Caco-2 (cell line): ENCODE results near the gene WNK2. TPM values are rescaled to one million over a fixed set of nuclear protein-coding genes. Genes with fewer than 3 reads are reported as not detected.

Source experiments
- BruUV-seq: library from RNA; stranded (reverse); fragments of 400-500 nt; replicated peaks from 2 replicates; lab custom pipeline; 2021; lab: Mats Ljungman, UMichigan
- CTCF ChIA-PET: fragments of 300-600 bp; sonication (Branson Sonifier 250); formaldehyde crosslinking; loops from one replicate; lab custom pipeline; 2022; ENCODE audit warnings: antibody characterized with exemption; lab: Charles Lee
- POLR2A ChIA-PET: fragments of 300-600 bp; sonication (Branson Sonifier 250); formaldehyde crosslinking; loops from one replicate; lab custom pipeline; 2022; ENCODE audit warnings: antibody characterized with exemption; lab: Charles Lee
- DNase-seq, 2 experiments: peaks; one replicate each; pipeline versions ENCODE4 v3.0.0 to v3.0.0-alpha.2; 2020 to 2022
- H3K27me3 ChIP-seq: replicated peaks from 2 replicates; pipeline ENCODE4 v1.6.0; 2011; ENCODE audit warnings: low read length; ENCODE audit not compliant: control insufficient read depth, insufficient read depth
- H3K36me3 ChIP-seq: 2 replicates; pipeline ENCODE4 v1.5.1; 2011; ENCODE audit warnings: low read length; ENCODE audit not compliant: control insufficient read depth, insufficient read depth
- H3K4me1 ChIP-seq: fragments of 250-450 bp; sonication (Bioruptor Pico); 2 replicates; pipeline ENCODE4 v1.5.1; 2020; ENCODE audit warnings: mild to moderate bottlenecking
- H3K4me3 ChIP-seq: 2 replicates; pipeline ENCODE4 v1.5.1; 2011; ENCODE audit warnings: low read depth, mild to moderate bottlenecking, control low read depth, low read length
- H3K9me3 ChIP-seq: fragments of 250-450 bp; sonication (Bioruptor Pico); 2 replicates; pipeline ENCODE4 v1.5.1; 2020; ENCODE audit warnings: mild to moderate bottlenecking, moderate library complexity
- H3K27ac Mint-ChIP-seq: one replicate; pipeline ENCODE4 v1.8.0; 2022; ENCODE audit warnings: mixed read lengths; ENCODE audit not compliant: unreplicated experiment
- H3K27me3 Mint-ChIP-seq: one replicate; pipeline ENCODE4 v1.8.0; 2022; ENCODE audit warnings: mixed read lengths; ENCODE audit not compliant: insufficient read depth, unreplicated experiment
- H3K36me3 Mint-ChIP-seq: one replicate; pipeline ENCODE4 v1.8.0; 2022; ENCODE audit warnings: mild to moderate bottlenecking, mixed read lengths; ENCODE audit not compliant: insufficient read depth, unreplicated experiment
- H3K4me1 Mint-ChIP-seq: one replicate; pipeline ENCODE4 v1.8.0; 2022; ENCODE audit warnings: low read depth, mixed read lengths; ENCODE audit not compliant: unreplicated experiment
- H3K4me3 Mint-ChIP-seq: one replicate; pipeline ENCODE4 v1.8.0; 2022; ENCODE audit warnings: mild to moderate bottlenecking, moderate library complexity, mixed read lengths; ENCODE audit not compliant: unreplicated experiment
- H3K9me3 Mint-ChIP-seq: one replicate; pipeline ENCODE4 v1.8.0; 2022; ENCODE audit warnings: mixed read lengths; ENCODE audit not compliant: unreplicated experiment
- CTCF ChIP-seq, 2 experiments: fragments of 200-600 bp in 1 of 2; IDR thresholded peaks; 1 replicate in 1 of 2; 2 replicates in 1 of 2; pipeline versions ENCODE4 v1.5.1 to v1.8.0; 2011 to 2022; ENCODE audit warnings: antibody characterized with exemption in 1 of 2, control low read depth in 1 of 2, inconsistent platforms in 1 of 2, low read depth in 1 of 2, low read length in 1 of 2, mild to moderate bottlenecking in 1 of 2, moderate library complexity in 1 of 2; ENCODE audit not compliant: insufficient read depth in 1 of 2, severe bottlenecking in 1 of 2, unreplicated experiment in 1 of 2
- intact Hi-C: fragments of 100-400 bp; cut with micrococcal nuclease; formaldehyde crosslinking; loops from one replicate; pipeline ENCODE4 v1.10.0; 2022; ENCODE audit not compliant: unreplicated experiment
- total RNA-seq: library from RNA; stranded (reverse); gene quantifications from 2 replicates; pipeline ENCODE4 v1.2.3, GENCODE V29; 2022

WNK2 gene
- total RNA-seq, 1 experiment from 2014 or later, result 21.7 TPM

- no peaks in the 10 kb centered on the region for H3K27me3 ChIP-seq
- H3K9me3 Mint-ChIP-seq, result no peaks in the 10 kb centered on the region
- H3K9me3 ChIP-seq, result no peaks in the 10 kb centered on the region
- no peak overlapping the region for H3K27ac Mint-ChIP-seq
- no peaks in the 10 kb centered on the region for H3K36me3 Mint-ChIP-seq
- no peak overlapping the region for H3K4me3 ChIP-seq
- DNase-seq, result no peak
- intact Hi-C loops, result no loop called here
- CTCF ChIA-PET, result no interaction called here
- H3K4me3 Mint-ChIP-seq, result no peak overlapping the region
- H3K4me1 Mint-ChIP-seq, result no peaks in the 10 kb centered on the region
- no TSS peak for BruUV-seq
- H3K27me3 Mint-ChIP-seq, result no peaks in the 10 kb centered on the region
- POLR2A ChIA-PET, result no interaction called here
- no peaks in the 10 kb centered on the region for H3K4me1 ChIP-seq
- H3K36me3 ChIP-seq, result no peaks in the 10 kb centered on the region
- no peak for TF ChIP-seq CTCF (IDR thresholded peaks at IDR 0.05; ENCODE audit: insufficient read depth in 1 of 2, low read depth in 1 of 2, low read length in 1 of 2, severe bottlenecking in 1 of 2, unreplicated experiment in 1 of 2)
These were observed 45.7 kb downstream of the WNK2 start for GRCh38 chr9:93229636-93230035.

GRCh38 chr9:93230185-93230584 lies 46.2 kb downstream of the WNK2 start:
- no TSS peak for BruUV-seq
- no peak overlapping the region for H3K4me3 Mint-ChIP-seq
- intact Hi-C loops, result no loop called here
- no peak overlapping the region for H3K27ac Mint-ChIP-seq
- Histone ChIP-seq H3K4me1 (no peaks in the 10 kb centered on the region), H3K4me3 (no peak overlapping the region), H3K36me3 (no peaks in the 10 kb centered on the region), H3K9me3 (no peaks in the 10 kb centered on the region), H3K27me3 (no peaks in the 10 kb centered on the region)
- no peaks in the 10 kb centered on the region for H3K4me1 Mint-ChIP-seq
- no peak for TF ChIP-seq CTCF (IDR thresholded peaks at IDR 0.05; ENCODE audit: insufficient read depth in 1 of 2, low read depth in 1 of 2, low read length in 1 of 2, severe bottlenecking in 1 of 2, unreplicated experiment in 1 of 2)
- ChIA-PET CTCF (no interaction called here), POLR2A (no interaction called here)
- no peaks in the 10 kb centered on the region for H3K27me3 Mint-ChIP-seq
- no peak for DNase-seq
- H3K36me3 Mint-ChIP-seq, result no peaks in the 10 kb centered on the region
- no peaks in the 10 kb centered on the region for H3K9me3 Mint-ChIP-seq

- Mint-ChIP-seq H3K4me3 (no peak overlapping the region), H3K36me3 (no peaks in the 10 kb centered on the region), H3K4me1 (no peaks in the 10 kb centered on the region), H3K27me3 (no peaks in the 10 kb centered on the region), H3K9me3 (no peaks in the 10 kb centered on the region), H3K27ac (no peak overlapping the region)
- intact Hi-C loops, result no loop called here
- no peaks in the 10 kb centered on the region for H3K9me3 ChIP-seq
- ChIA-PET CTCF (no interaction called here), POLR2A (no interaction called here)
- no peaks in the 10 kb centered on the region for H3K27me3 ChIP-seq
- no TSS peak for BruUV-seq
- DNase-seq, result no peak
- TF ChIP-seq CTCF (IDR thresholded peaks at IDR 0.05; ENCODE audit: insufficient read depth in 1 of 2, low read depth in 1 of 2, low read length in 1 of 2, severe bottlenecking in 1 of 2, unreplicated experiment in 1 of 2), result no peak
- no peaks in the 10 kb centered on the region for H3K36me3 ChIP-seq
- no peaks in the 10 kb centered on the region for H3K4me1 ChIP-seq
- no peak overlapping the region for H3K4me3 ChIP-seq
These were observed 46.7 kb downstream of the WNK2 start for GRCh38 chr9:93230601-93231000.
